HAP-1 (cell line): Measurements from ENCODE around the gene RYK.
"Not testable (repeated sequence)": the region's sequence is repeated elsewhere in the genome, so short reads cannot be mapped to it uniquely, and the experiment has no call there.

ENCODE experiments used
- DNase-seq, 2 experiments: peaks; one replicate each; pipeline ENCODE4 v3.0.0-alpha.2; 2016 to 2020; ENCODE audit warnings: low spot score in 2 of 2
- H3K27me3 ChIP-seq: fragments of 250-450 bp; sonication (Bioruptor Pico); 2 replicates; pipeline ENCODE4 v1.5.1; 2020; ENCODE audit warnings: low read depth, mild to moderate bottlenecking, moderate library complexity
- H3K36me3 ChIP-seq: fragments of 250-450 bp; sonication (Bioruptor Pico); replicated peaks from 2 replicates; pipeline ENCODE4 v1.5.1; 2020; ENCODE audit warnings: mild to moderate bottlenecking
- H3K4me1 ChIP-seq: fragments of 250-450 bp; sonication (Bioruptor Pico); 2 replicates; pipeline ENCODE4 v1.5.1; 2020; ENCODE audit warnings: mild to moderate bottlenecking
- H3K4me3 ChIP-seq: fragments of 250-450 bp; sonication (Bioruptor Pico); 2 replicates; pipeline ENCODE4 v1.5.1; 2020; ENCODE audit warnings: mild to moderate bottlenecking, moderate library complexity
- H3K9me3 ChIP-seq: fragments of 250-450 bp; sonication (Bioruptor Pico); 2 replicates; pipeline ENCODE4 v1.5.1; 2020; ENCODE audit warnings: mild to moderate bottlenecking, moderate library complexity
- in situ Hi-C: fragments of 300-500 bp; cut with MboI; formaldehyde crosslinking; loops from 3 replicates; pipeline ENCODE4 v1.14.3; 2020; ENCODE audit warnings: low sequenced_read_pairs, inconsistent platforms, mixed read lengths

The RYK gene

DNA sequence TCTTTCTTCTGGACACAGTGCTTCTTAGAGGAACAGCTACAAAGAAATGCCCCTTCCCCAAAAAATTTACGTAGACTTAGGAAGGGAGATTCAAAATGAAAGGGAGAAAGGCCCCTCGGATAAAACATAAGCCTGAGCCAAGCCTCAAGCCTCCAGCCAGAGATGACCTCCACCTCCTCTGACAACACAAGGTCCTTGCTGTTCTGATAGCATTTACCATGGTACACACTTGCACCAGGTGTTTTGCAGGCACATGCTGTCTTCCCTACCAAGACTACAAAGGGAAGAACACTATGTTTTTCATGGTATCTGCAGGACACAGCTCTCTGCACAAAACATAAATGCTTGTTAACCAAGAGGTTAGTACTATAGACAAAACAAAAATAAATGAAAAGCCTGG, 27.8 kb downstream of the RYK start:
- H3K36me3 ChIP-seq = 0 out of 2 replicates have a peak, but pooled peaks cover 2% of the 10 kb centered on the region
- H3K4me1 ChIP-seq = no peaks in the 10 kb centered on the region
- H3K27me3 ChIP-seq = no peaks in the 10 kb centered on the region
- no peak overlapping the region for H3K4me3 ChIP-seq
- in situ Hi-C loops = no loop called here
- no peak for DNase-seq
- no peaks in the 10 kb centered on the region for H3K9me3 ChIP-seq

DNA sequence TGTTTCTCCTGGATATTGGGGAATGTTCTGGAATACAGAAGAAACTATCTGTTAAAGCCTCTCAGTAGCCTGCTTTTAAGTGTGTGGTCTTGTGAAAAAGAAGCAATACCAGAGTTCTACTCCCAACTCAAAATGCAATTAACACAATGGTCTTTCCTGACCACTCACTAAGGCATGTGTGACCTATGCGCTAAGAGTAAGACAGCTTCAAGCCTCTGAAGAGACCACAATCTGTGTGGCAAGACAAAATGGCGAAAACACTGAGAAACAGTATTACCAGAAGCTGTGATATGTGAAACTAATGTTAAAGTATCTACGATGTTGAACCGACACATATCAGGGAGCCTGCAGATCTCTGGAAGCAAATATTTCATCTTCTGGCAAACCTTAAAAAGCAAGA, 33.8 kb downstream of the RYK start:
- Histone ChIP-seq H3K27me3 (no peaks in the 10 kb centered on the region), H3K36me3 (peaks cover 1% of the 10 kb centered on the region; the same call in 1 of the 2 replicates), H3K4me1 (no peaks in the 10 kb centered on the region), H3K4me3 (no peak overlapping the region), H3K9me3 (no peaks in the 10 kb centered on the region)
- in situ Hi-C loops = no loop called here
- DNase-seq = no peak

DNA sequence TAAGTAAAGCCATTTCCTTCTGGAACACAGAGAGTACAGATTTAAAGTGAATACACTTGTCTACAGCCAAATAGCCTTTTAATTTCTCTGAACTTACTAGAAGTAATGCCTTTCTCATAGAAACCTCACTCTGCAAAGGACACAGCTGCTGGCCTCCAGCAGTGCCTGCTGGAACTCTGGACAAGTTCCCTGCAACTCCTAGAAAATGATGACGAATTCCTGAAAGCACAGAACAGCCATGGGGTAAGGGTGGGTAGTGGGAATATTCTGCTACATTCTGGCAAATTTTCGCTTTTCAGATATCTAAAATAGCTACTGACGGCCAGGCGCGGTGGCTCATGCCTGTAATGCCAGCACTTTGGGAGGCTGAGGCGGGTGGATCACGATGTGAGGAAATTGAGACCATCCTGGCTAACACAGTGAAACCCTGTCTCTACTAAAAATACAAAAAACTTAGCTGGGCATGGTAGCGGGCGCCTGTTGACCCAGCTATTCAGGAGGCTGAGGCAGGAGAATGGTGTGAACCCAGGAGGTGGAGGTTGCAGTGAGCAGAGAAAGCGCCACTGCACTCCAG, 34.4 kb downstream of the RYK start:
- Histone ChIP-seq H3K4me1 (no peaks in the 10 kb centered on the region), H3K9me3 (no peaks in the 10 kb centered on the region), H3K27me3 (no peaks in the 10 kb centered on the region), H3K4me3 (no peak overlapping the region), H3K36me3 (peaks cover 2% of the 10 kb centered on the region)
- DNase-seq = no peak
- in situ Hi-C loops = no loop called here

DNA sequence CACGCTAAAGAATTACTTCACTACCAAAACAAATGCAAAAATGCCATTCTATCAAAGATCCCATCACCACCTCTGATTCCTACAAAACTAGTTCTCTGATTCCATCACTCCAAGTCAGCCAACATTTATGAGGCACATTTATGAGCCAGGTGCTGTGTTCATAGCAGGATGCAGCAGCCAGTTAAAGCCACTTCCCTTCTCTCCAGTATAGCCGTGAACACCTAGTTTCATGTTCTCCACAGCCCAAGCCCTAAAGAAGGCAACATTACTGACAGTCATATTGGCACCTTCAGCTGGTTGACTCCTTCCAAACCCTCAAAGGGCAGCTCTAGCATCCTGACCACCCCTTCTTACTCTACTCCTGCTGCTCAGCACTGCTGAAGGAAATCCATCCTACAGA, 36.4 kb downstream of the RYK start:
- Histone ChIP-seq H3K36me3 (peaks cover 9% of the 10 kb centered on the region), H3K4me1 (no peaks in the 10 kb centered on the region), H3K4me3 (no peak overlapping the region), H3K9me3 (no peaks in the 10 kb centered on the region), H3K27me3 (no peaks in the 10 kb centered on the region)
- in situ Hi-C loops = loop anchor here (5.0 kb wide), 1 partner anchor 258 kb away; no protein-coding TSS in a partner anchor
- no peak for DNase-seq

DNA sequence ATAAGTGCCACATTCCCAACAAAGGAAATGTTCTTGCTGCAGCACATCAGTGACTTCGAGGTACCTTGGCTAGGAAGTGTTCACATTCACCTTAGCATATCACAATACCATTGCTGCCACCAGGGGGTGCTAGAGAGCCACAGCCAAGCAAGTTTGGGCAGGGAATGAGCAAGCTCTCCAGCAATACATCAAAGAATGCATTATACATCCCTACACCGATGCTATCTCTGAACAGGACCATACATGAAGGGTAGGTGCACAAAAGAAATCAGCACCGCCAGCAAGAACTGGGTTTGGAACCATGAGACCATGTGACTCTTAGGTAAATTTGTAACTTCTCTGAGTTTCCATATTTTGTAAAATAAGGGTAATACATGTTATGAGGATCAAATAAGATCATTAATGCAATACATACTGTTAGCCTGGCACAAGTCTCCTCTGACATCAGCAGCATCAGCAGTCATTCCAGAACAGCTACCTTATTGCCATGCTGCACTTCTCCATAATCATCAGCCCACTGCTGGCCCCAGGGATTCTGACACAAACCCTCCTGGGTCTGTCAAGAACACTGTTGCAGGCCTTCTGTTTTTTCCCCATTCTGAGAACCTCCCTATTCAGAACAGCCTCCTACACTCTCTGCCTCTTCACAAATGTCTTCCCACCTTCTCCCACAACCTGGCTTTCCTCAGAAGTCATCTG, 37.5 kb downstream of the RYK start:
- in situ Hi-C loops = loop anchor here (5.0 kb wide), 1 partner anchor 259 kb away; no protein-coding TSS in a partner anchor
- no peaks in the 10 kb centered on the region for H3K27me3 ChIP-seq
- H3K4me3 ChIP-seq = no peak overlapping the region
- H3K36me3 ChIP-seq = peaks cover 18% of the 10 kb centered on the region
- DNase-seq = peak; percentile 67 to 92
- no peaks in the 10 kb centered on the region for H3K4me1 ChIP-seq
- no peaks in the 10 kb centered on the region for H3K9me3 ChIP-seq

DNA sequence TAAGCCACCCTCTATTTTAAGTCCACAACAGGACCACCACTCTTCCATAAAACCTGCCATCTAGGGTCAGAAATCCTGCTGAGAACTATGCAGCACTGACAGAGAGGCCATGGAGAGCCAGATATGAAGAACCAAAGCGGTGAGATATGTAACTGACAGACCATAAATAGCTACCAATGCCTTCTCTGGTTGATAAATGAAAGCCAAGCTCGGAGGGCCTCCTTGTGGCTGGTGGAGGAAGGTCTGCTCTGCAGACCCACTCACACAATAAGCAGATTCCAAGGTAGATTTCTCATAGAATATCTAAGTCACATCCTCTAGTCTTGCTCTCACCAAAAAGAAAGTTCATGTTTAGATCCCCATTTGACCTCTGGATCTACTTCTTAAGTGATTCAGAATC, 38.9 kb downstream of the RYK start:
- Histone ChIP-seq H3K36me3 (peaks cover 18% of the 10 kb centered on the region), H3K27me3 (no peaks in the 10 kb centered on the region), H3K4me3 (no peak overlapping the region), H3K9me3 (no peaks in the 10 kb centered on the region), H3K4me1 (no peaks in the 10 kb centered on the region)
- peak; percentile 20 to 54 for DNase-seq
- in situ Hi-C loops = loop anchor here (5.0 kb wide), 1 partner anchor 261 kb away; no protein-coding TSS in a partner anchor

DNA sequence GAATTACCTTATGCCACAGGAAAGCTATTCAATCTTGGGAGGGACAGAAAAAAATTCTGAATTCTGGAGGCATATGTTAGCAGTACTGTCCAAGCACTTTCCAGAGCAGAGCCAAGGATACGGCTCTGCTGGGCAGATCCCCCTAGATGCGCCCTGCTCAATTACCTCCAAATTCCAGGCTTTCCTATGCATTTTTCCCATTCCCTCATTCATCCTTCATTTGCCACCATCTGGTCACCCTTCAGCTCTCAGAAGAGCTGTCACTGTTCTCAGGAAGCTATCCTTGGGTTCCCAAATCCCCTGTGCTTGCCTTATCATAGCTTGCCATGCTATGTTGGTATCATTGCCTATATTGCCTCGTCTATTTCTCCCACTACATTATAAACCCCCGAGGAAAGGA, 45.2 kb downstream of the RYK start:
- no peak for DNase-seq
- no peak overlapping the region for H3K4me3 ChIP-seq
- H3K9me3 ChIP-seq = no peaks in the 10 kb centered on the region
- in situ Hi-C loops = no loop called here
- H3K4me1 ChIP-seq = no peaks in the 10 kb centered on the region
- no peaks in the 10 kb centered on the region for H3K27me3 ChIP-seq
- peaks cover 22% of the 10 kb centered on the region for H3K36me3 ChIP-seq

DNA sequence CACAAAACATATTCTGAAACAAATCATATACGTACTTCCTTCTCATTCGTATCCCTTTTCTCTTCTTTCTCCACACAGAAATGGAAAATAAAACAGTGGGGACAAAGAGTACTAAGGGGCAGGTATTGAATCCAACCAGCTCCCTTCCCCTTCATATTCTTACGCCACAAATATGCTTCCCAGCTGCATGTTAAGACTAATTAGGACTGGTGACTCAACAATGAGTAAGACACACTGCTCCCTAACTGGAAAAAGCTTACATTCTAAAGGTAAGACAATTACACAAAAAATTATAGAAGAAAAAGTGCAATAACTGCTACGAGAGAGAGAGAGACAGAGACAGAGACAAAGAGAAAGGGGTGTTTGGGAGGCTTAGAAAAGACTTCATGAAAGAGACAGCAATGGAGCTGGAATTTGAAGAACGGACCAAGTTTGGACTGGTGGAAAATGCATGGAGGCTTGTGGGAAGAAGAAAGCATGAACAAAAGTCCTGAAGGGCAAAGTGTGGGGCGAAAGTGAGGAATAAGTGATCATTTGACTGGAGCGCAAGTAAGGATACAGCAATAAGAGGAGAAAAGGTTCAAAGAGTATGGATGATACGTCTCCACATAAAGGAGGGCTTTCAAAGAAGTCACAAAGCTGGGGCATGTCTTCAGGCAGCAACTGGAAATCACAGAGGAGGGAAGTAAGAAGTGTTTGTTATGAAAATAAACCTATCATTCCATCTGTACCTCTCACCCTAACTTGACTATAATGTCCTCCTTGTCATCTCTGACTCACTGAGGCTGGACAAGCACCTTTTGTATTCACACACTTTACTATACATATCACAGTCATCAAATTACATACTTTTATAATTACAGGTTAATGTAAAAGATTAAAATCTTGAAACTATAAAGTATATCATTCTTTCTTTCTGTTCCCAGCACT, 49.2 kb downstream of the RYK start:
- in situ Hi-C loops = no loop called here
- Histone ChIP-seq H3K36me3 (peaks cover 23% of the 10 kb centered on the region), H3K27me3 (no peaks in the 10 kb centered on the region), H3K4me3 (no peak overlapping the region), H3K9me3 (no peaks in the 10 kb centered on the region), H3K4me1 (no peaks in the 10 kb centered on the region)
- DNase-seq = no peak

DNA sequence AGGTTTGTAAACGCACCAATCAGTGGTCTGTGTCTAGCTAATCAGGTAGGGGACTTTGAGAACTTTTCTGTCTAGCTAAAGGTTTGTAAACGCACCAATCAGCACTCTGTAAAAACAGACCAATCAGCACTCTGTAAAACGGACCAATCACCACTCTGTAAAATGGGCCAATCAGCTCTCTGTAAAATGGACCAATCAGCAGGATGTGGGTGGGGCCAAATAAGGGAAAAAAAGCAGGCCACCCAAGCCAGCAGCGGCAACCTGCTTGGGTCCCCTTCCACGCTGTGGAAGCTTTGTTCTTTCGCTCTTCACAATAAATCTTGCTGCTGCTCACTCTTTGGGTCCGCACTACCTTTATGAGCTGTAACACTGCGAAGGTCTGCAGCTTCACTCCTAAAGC, 50.8 kb downstream of the RYK start:
- DNase-seq, in situ Hi-C loops: not testable (repeated sequence)

DNA sequence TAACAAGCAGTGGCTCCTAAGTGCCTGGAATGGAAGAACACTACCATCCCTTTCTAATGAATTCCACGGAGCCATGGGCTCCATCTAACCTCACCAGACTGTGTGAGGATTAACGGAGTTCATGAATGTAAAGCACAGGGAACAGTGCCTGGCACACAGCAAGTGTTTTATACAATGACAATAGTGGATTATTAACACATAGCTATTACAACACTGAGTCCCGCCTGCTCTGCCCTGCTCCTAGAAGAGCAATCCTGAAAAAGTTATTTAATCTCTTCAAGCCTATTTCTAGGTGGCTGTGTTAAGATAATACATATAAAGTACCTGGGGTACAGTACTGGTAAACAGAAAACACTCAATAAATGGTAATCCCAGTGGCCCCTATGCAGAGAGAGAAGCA, 51.4 kb downstream of the RYK start:
- H3K27me3 ChIP-seq = no peaks in the 10 kb centered on the region
- peaks cover 23% of the 10 kb centered on the region for H3K36me3 ChIP-seq
- in situ Hi-C loops = no loop called here
- no peaks in the 10 kb centered on the region for H3K9me3 ChIP-seq
- no peak overlapping the region for H3K4me3 ChIP-seq
- no peak for DNase-seq
- no peaks in the 10 kb centered on the region for H3K4me1 ChIP-seq

More for the DNA sequence above, 50.8 kb downstream of the RYK start:
- H3K36me3 ChIP-seq = peaks cover 23% of the 10 kb centered on the region
- not testable (repeated sequence) for H3K4me1 ChIP-seq, H3K4me3 ChIP-seq, H3K27me3 ChIP-seq, H3K9me3 ChIP-seq

DNA sequence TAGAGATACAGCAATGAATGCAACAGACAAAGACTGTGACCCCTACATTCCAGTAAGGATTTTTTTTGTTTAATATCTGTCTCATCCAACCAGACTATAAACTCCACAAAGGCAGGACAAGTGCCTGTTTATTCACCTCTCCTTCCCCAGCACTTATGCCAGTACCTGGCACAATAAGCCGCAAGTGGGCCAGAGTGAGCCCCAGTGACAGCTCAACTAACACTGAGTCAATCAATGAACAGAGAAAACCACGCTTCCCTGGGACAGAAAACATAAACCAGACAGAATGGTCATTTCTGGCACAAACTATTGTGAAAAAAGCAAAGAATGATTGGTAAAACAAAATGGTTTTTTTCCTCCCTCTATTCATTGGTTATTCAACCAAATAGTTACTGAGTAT, 52.2 kb downstream of the RYK start:
- in situ Hi-C loops = no loop called here

DNA sequence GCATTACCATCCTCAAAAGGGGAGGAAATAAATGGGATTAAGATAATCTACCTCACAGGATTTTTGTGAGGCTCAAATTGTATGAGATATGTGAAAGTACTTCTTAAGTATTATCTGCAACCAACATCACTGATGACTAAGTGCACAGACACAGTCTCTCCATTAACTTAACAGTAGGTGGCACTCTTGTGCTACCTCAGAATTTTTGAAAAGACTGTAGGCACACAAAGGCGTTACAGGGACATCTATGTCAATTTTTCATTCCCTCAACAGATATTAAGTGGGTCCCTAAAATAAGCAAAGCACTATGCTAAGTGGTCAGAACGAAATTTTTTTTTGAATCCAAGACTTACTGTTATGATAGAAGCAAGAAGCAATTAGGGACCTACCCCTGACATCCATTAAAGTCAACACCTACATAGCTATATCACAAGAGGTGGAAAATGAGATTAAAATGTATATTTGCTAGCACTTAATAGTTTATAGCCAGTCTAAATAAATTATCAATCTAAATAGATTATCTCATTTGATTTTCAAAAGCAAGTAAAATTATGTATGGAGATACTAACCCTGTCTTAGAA, 52.9 kb downstream of the RYK start:
- no peaks in the 10 kb centered on the region for H3K27me3 ChIP-seq
- H3K36me3 ChIP-seq = peaks cover 23% of the 10 kb centered on the region
- in situ Hi-C loops = no loop called here
- DNase-seq = peak; percentile 18 to 60
- H3K4me1 ChIP-seq = peaks cover 1% of the 10 kb centered on the region
- H3K9me3 ChIP-seq = no peaks in the 10 kb centered on the region
- H3K4me3 ChIP-seq = no peak overlapping the region

More for the DNA sequence above, 52.2 kb downstream of the RYK start:
- H3K4me1 ChIP-seq = no peaks in the 10 kb centered on the region
- peaks cover 23% of the 10 kb centered on the region for H3K36me3 ChIP-seq
- H3K4me3 ChIP-seq = no peak overlapping the region
- no peak for DNase-seq
- no peaks in the 10 kb centered on the region for H3K27me3 ChIP-seq
- no peaks in the 10 kb centered on the region for H3K9me3 ChIP-seq

DNA sequence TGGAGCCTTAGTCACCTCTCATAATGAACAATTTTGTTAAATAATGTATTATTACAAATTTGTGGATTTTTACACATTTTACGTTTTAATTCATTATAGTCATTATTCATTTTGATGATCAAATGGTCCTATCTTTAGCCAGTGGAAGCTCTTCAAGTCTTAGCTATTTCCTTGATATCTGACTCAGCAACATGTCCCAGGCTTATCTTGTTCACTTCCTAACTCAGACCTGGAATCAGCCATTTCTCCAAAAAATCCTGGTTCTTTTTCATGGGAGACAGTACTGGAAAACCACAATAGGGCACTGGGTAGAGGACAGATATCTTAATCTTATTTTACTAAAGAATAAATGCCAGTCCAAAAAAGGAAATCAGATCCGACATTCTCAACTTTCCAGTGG, 56.4 kb downstream of the RYK start:
- H3K27me3 ChIP-seq = no peaks in the 10 kb centered on the region
- H3K4me1 ChIP-seq = peaks cover 24% of the 10 kb centered on the region
- in situ Hi-C loops = no loop called here
- H3K4me3 ChIP-seq = no peak overlapping the region
- DNase-seq = no peak
- H3K36me3 ChIP-seq = peaks cover 6% of the 10 kb centered on the region; the same call in 1 of the 2 replicates
- no peaks in the 10 kb centered on the region for H3K9me3 ChIP-seq
